Spleen (tissue), 7 donors: ENCODE results near the gene PCDHGA3.

Experiments
- POLR2AphosphoS5 ChIP-seq, 3 donors: sonication (generic); formaldehyde crosslinking; IDR thresholded peaks; one replicate each; pipeline ENCODE4 v1.5.1; 2017; ENCODE audit warnings: antibody characterized with exemption in 3 of 3
- TF ChIP-seq, protein P1 (sequence below), 11 experiments: fragments of 200-600 bp in 7 of 11; fragments of 450-650 bp in 4 of 11; sonication (generic) in 4 of 11; IDR thresholded peaks in 8 of 11; conservative IDR thresholded peaks in 3 of 11; 1 replicate in 7 of 11; 2 replicates in 4 of 11; pipeline versions ENCODE4 v1.4.0 to v1.8.0; 2016 to 2021; ENCODE audit warnings: antibody characterized with exemption in 11 of 11, inconsistent platforms in 4 of 11, mild to moderate bottlenecking in 1 of 11
- donor health status: DM: no; HTN: no; CAD: no; lungs with moderate emphysema.
- donor health status: DM: no; HTN: no; CAD: no.
- donor health status: DM: no; HTN: no; CAD: no.

DNA sequence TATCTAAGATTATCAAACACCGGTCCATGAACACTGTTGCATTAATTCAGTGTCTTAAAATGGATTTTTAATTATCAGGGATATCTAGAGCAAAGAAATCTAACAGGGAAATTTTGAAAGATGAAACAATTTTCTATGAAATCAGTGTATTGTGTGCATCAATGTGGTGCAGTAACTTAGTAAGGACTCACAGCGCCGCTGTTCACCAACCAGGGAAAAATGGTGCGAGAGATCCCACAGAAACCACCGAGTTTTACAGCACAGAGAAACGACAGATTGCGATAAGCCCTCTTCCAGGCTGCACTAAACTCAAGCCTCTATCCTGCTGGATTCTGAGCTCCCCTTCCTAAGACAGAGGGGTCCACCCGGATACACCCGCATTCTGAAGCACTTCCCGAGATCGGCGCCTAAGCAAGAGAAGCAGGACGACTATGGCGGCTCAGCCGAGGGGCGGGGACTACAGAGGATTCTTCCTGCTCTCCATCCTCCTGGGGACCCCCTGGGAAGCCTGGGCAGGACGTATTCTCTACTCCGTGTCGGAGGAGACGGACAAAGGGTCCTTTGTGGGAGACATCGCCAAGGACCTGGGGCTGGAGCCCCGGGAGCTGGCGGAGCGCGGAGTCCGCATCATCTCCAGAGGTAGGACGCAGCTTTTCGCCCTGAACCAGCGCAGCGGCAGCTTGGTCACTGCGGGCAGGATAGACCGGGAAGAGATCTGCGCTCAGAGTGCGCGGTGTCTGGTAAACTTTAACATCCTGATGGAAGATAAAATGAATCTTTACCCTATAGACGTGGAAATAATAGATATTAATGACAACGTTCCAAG is 39.1 kb downstream of the PCDHGA3 start, which contains the start of gene PCDHGA7:
- TF ChIP-seq POLR2AphosphoS5 (IDR thresholded peaks at IDR 0.05), result no peak
- TF ChIP-seq, protein P1, sequence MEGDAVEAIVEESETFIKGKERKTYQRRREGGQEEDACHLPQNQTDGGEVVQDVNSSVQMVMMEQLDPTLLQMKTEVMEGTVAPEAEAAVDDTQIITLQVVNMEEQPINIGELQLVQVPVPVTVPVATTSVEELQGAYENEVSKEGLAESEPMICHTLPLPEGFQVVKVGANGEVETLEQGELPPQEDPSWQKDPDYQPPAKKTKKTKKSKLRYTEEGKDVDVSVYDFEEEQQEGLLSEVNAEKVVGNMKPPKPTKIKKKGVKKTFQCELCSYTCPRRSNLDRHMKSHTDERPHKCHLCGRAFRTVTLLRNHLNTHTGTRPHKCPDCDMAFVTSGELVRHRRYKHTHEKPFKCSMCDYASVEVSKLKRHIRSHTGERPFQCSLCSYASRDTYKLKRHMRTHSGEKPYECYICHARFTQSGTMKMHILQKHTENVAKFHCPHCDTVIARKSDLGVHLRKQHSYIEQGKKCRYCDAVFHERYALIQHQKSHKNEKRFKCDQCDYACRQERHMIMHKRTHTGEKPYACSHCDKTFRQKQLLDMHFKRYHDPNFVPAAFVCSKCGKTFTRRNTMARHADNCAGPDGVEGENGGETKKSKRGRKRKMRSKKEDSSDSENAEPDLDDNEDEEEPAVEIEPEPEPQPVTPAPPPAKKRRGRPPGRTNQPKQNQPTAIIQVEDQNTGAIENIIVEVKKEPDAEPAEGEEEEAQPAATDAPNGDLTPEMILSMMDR (IDR thresholded peaks at IDR 0.05 in 8 of 11, conservative IDR thresholded peaks at IDR 0.05 in 3 of 11), result no peak
